GM21528 (cell line): ENCODE results near the gene PFDN2.

Experiments
- ATAC-seq: cut with Tn5 transposase; IDR thresholded peaks from one replicate; pipeline ENCODE4 v1.9.1; 2021; ENCODE audit warnings: mild to moderate bottlenecking, moderate library complexity; ENCODE audit not compliant: unreplicated experiment, low FRiP score

The PFDN2 gene

GRCh38 chr1:161111527-161111926, 6.3 kb downstream of the PFDN2 start:
- no peak for ATAC-seq

- no peak for ATAC-seq
Measured at GRCh38 chr1:161111117-161111516, 6.7 kb downstream of the PFDN2 start.

- ATAC-seq = no peak
Measured at GRCh38 chr1:161106431-161106830, 11.4 kb downstream of the PFDN2 start.

- no peak for ATAC-seq
Measured at GRCh38 chr1:161100556-161100955, 17.3 kb downstream of the PFDN2 start.

- no peak for ATAC-seq
Measured at GRCh38 chr1:161099090-161099802, 18.6 kb downstream of the PFDN2 start.

- peak; percentile 64 for ATAC-seq
Measured at GRCh38 chr1:161098210-161099068, 19.4 kb downstream of the PFDN2 start, which contains the start of gene KLHDC9. Gene KLHDC9, plus strand, starts transcription at chr1:161098361. Its CDS starts 175 bp downstream, at chr1:161098536.

GRCh38 chr1:161096530-161096929, 21.3 kb downstream of the PFDN2 start:
- no peak for ATAC-seq

GRCh38 chr1:161096015-161096414, 21.8 kb downstream of the PFDN2 start:
- ATAC-seq = no peak

GRCh38 chr1:161095230-161095629, 22.6 kb downstream of the PFDN2 start:
- no peak for ATAC-seq

GRCh38 chr1:161094481-161094880, 23.4 kb downstream of the PFDN2 start:
- ATAC-seq = no peak

- ATAC-seq = no peak
Measured at GRCh38 chr1:161092621-161093028, 25.2 kb downstream of the PFDN2 start.

- no peak for ATAC-seq
Measured at GRCh38 chr1:161091796-161092507, 25.9 kb downstream of the PFDN2 start.

- ATAC-seq = no peak
Measured at GRCh38 chr1:161091093-161091492, 26.7 kb downstream of the PFDN2 start.

GRCh38 chr1:161090617-161091016, 27.2 kb downstream of the PFDN2 start:
- no peak for ATAC-seq

GRCh38 chr1:161089938-161090337, 27.9 kb downstream of the PFDN2 start:
- ATAC-seq = no peak

- ATAC-seq = no peak
Measured at GRCh38 chr1:161089251-161089924, 28.4 kb downstream of the PFDN2 start, which contains the start of gene NECTIN4. Gene NECTIN4, minus strand, starts transcription at chr1:161089558. Its CDS starts 262 bp downstream, at chr1:161089296.

- ATAC-seq = no peak
Measured at GRCh38 chr1:161088587-161089110, 29.2 kb downstream of the PFDN2 start.

- no peak for ATAC-seq
Measured at GRCh38 chr1:161086457-161086856, 31.4 kb downstream of the PFDN2 start.

GRCh38 chr1:161085165-161085564, 32.7 kb downstream of the PFDN2 start:
- ATAC-seq = no peak

GRCh38 chr1:161084597-161084988, 33.2 kb downstream of the PFDN2 start:
- ATAC-seq = no peak
